Measurements from ENCODE around the gene TAF4. TPM values are rescaled to one million over a fixed set of nuclear protein-coding genes. Genes with fewer than 3 reads are reported as not detected.

The TAF4 gene
- total and polyA plus RNA-seq, 2 of the 13 experiments (the other 11 are each of a cell fraction or from before 2014, with no cell fraction given), result 5.9 to 12.0 TPM

DNA sequence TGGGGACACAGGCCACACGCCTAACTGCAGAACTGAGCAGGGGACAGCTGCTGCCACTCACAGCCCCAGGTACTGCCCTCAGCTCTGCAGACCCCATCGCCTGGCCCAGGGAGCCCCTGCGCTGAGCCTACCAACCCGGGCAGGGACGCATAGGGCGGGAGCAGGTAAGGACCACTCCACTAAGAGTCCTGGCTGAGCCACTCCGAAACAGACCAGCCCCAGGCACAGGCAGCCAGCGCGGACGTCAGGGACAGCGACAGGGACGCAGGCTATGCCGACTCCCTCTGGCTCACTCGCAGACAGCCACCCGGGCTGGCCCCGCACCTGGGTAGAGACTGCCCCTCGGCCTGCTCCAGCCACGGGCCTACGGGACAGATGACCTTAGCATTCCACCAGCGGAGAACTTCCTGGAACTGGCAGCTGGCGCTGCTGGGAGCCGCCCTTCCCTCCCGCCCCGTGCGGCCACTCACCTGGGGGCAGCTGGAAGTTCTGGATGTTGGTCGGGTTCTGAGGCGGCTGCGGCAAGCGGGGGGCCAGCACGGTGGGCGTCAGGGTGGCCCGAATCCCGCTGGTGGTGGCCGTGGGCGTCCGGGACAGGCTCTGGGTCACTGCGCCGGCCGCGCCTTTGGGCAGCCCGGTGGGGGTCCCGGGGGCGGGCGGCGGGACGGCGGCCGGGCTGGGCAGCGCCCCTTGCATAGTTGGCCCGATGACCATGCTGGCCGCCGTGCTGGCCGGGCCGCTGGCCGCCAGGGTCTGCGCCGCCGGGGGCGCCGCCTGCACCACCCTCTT, 1.5 kb downstream of the TAF4 start (continued):
- TF ChIP-seq YEATS2 (CRISPR knock-in tag; IDR thresholded peaks at IDR 0.05; ENCODE audit: borderline replicate concordance), result peak; percentile 53; the same call in 1 of the 2 replicates
- peak; percentile 52; the same call in 1 of the 2 replicates for TF ChIP-seq PPARG (CRISPR knock-in tag; conservative IDR thresholded peaks at IDR 0.05)
- TF ChIP-seq, protein P1, sequence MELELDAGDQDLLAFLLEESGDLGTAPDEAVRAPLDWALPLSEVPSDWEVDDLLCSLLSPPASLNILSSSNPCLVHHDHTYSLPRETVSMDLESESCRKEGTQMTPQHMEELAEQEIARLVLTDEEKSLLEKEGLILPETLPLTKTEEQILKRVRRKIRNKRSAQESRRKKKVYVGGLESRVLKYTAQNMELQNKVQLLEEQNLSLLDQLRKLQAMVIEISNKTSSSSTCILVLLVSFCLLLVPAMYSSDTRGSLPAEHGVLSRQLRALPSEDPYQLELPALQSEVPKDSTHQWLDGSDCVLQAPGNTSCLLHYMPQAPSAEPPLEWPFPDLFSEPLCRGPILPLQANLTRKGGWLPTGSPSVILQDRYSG (CRISPR knock-in tag; IDR thresholded peaks at IDR 0.05), result no peak
- TF ChIP-seq SRSF4 (IDR thresholded peaks at IDR 0.05; ENCODE audit: low read depth, low read length, poor library complexity, severe bottlenecking), result no peak
- TF ChIP-seq, protein P2, sequence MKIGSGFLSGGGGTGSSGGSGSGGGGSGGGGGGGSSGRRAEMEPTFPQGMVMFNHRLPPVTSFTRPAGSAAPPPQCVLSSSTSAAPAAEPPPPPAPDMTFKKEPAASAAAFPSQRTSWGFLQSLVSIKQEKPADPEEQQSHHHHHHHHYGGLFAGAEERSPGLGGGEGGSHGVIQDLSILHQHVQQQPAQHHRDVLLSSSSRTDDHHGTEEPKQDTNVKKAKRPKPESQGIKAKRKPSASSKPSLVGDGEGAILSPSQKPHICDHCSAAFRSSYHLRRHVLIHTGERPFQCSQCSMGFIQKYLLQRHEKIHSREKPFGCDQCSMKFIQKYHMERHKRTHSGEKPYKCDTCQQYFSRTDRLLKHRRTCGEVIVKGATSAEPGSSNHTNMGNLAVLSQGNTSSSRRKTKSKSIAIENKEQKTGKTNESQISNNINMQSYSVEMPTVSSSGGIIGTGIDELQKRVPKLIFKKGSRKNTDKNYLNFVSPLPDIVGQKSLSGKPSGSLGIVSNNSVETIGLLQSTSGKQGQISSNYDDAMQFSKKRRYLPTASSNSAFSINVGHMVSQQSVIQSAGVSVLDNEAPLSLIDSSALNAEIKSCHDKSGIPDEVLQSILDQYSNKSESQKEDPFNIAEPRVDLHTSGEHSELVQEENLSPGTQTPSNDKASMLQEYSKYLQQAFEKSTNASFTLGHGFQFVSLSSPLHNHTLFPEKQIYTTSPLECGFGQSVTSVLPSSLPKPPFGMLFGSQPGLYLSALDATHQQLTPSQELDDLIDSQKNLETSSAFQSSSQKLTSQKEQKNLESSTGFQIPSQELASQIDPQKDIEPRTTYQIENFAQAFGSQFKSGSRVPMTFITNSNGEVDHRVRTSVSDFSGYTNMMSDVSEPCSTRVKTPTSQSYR (CRISPR knock-in tag; IDR thresholded peaks at IDR 0.05; ENCODE audit: borderline replicate concordance), result no peak
- no peak; the same call in 1 of the 2 replicates for TF ChIP-seq ZNF607 (CRISPR knock-in tag; IDR thresholded peaks at IDR 0.05; ENCODE audit: borderline replicate concordance)
- peak; percentile 50; the same call in 1 of the 2 replicates for TF ChIP-seq NR2F6 (IDR thresholded peaks at IDR 0.05)
- TF ChIP-seq NR2F6 (CRISPR knock-in tag; IDR thresholded peaks at IDR 0.05), result peak; percentile 84
- TF ChIP-seq, protein P3, sequence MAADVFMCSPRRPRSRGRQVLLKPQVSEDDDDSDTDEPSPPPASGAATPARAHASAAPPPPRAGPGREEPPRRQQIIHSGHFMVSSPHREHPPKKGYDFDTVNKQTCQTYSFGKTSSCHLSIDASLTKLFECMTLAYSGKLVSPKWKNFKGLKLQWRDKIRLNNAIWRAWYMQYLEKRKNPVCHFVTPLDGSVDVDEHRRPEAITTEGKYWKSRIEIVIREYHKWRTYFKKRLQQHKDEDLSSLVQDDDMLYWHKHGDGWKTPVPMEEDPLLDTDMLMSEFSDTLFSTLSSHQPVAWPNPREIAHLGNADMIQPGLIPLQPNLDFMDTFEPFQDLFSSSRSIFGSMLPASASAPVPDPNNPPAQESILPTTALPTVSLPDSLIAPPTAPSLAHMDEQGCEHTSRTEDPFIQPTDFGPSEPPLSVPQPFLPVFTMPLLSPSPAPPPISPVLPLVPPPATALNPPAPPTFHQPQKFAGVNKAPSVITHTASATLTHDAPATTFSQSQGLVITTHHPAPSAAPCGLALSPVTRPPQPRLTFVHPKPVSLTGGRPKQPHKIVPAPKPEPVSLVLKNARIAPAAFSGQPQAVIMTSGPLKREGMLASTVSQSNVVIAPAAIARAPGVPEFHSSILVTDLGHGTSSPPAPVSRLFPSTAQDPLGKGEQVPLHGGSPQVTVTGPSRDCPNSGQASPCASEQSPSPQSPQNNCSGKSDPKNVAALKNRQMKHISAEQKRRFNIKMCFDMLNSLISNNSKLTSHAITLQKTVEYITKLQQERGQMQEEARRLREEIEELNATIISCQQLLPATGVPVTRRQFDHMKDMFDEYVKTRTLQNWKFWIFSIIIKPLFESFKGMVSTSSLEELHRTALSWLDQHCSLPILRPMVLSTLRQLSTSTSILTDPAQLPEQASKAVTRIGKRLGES (CRISPR knock-in tag; IDR thresholded peaks at IDR 0.05; ENCODE audit: borderline replicate concordance), result peak; percentile 34; the same call in 1 of the 2 replicates
- peak; percentile 61; the same call in 1 of the 2 replicates for TF ChIP-seq PITX1 (CRISPR knock-in tag; IDR thresholded peaks at IDR 0.05)
- no peak for TF ChIP-seq PHF5A (CRISPR knock-in tag; IDR thresholded peaks at IDR 0.05; ENCODE audit: low read depth, unreplicated experiment)
- no peak for TF ChIP-seq ARNT (IDR thresholded peaks at IDR 0.05)
- TF ChIP-seq ZNF296 (CRISPR knock-in tag; conservative IDR thresholded peaks at IDR 0.05), result no peak
- no peak for TF ChIP-seq ZKSCAN8 (CRISPR knock-in tag; IDR thresholded peaks at IDR 0.05; ENCODE audit: borderline replicate concordance)
- TF ChIP-seq CHD2 (IDR thresholded peaks at IDR 0.05; ENCODE audit: low read depth, low read length), result no peak
- 0 out of 2 replicates have a peak, but pooled peaks have one; percentile 35 for TF ChIP-seq MYC (CRISPR knock-in tag; IDR thresholded peaks at IDR 0.05; ENCODE audit: borderline replicate concordance)
- no peak for TF ChIP-seq RFX5 (IDR thresholded peaks at IDR 0.05; ENCODE audit: low read depth, low read length)
- peak; percentile 65; the same call in 1 of the 2 replicates for TF ChIP-seq ZFP41 (CRISPR knock-in tag; IDR thresholded peaks at IDR 0.05; ENCODE audit: borderline replicate concordance)
- no peak for TF ChIP-seq ESRRA (CRISPR knock-in tag; IDR thresholded peaks at IDR 0.05; ENCODE audit: low read depth)
- TF ChIP-seq HOXA5 (CRISPR knock-in tag; IDR thresholded peaks at IDR 0.05), result no peak
- TF ChIP-seq KDM2A (CRISPR knock-in tag; IDR thresholded peaks at IDR 0.05; ENCODE audit: borderline replicate concordance, low read depth), result peak; percentile 86; the same call in 1 of the 2 replicates
- no peak for TF ChIP-seq HOXA7 (CRISPR knock-in tag; IDR thresholded peaks at IDR 0.05)
- peak; percentile 8; the same call in 1 of the 2 replicates for TF ChIP-seq SRY (CRISPR knock-in tag; IDR thresholded peaks at IDR 0.05)
- no peak for TF ChIP-seq FOSL1 (CRISPR knock-in tag; IDR thresholded peaks at IDR 0.05; ENCODE audit: borderline replicate concordance)
- TF ChIP-seq AKAP8 (CRISPR knock-in tag; IDR thresholded peaks at IDR 0.05), result no peak

Measured in HepG2 (cell line).